GM12891 (cell line): ENCODE data around the gene FUT9.

Experiments used
- POLR2A ChIP-seq: IDR thresholded peaks from 2 replicates; pipeline ENCODE4 v1.6.1; 2011; ENCODE audit warnings: low read depth, low read length, control low read depth
- POLR2AphosphoS5 ChIP-seq: IDR thresholded peaks from 2 replicates; pipeline ENCODE4 v1.6.1; 2011; ENCODE audit warnings: low read depth, low read length, control low read depth
- POU2F2 ChIP-seq: IDR thresholded peaks from 2 replicates; pipeline ENCODE4 v1.6.1; 2011; ENCODE audit warnings: low read depth, mild to moderate bottlenecking, control low read depth, low read length, moderate library complexity
- SPI1 ChIP-seq: IDR thresholded peaks from 2 replicates; pipeline ENCODE4 v1.6.1; 2011; ENCODE audit warnings: low read depth, low read length, control low read depth

DNA sequence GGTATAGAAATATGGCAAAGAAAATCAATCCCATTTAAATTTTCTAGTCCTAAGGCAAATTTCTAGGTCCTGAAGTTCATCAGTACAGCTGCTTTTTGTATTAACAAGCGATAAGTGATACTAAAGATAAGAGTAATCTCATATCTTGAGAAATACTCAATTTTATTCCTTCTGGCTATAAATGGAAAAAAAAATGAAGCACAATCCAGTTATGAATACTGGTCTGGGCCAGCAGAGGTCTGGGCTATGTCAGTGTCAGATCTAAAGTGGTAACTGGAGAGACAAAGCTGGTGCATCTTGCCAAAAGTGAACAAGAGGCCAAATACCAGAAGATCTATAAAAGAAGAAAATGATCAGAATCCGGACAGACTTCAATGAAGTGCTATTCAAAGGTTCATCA is 126.4 kb downstream of the FUT9 start:
- TF ChIP-seq POLR2A (no peak), POLR2AphosphoS5 (no peak), SPI1 (no peak), POU2F2 (no peak)
